HG02571 (cell line): ENCODE measurements around the gene MRM2.

ENCODE experiments used
- ATAC-seq: cut with Tn5 transposase; IDR thresholded peaks from one replicate; pipeline ENCODE4 v1.9.1; 2021; ENCODE audit warnings: mild to moderate bottlenecking, moderate library complexity; ENCODE audit not compliant: unreplicated experiment

The MRM2 gene

GRCh38 chr7:2193575-2194305, 48.3 kb downstream of the MRM2 start:
- no peak for ATAC-seq

- ATAC-seq: no peak
These were observed 49.0 kb downstream of the MRM2 start for GRCh38 chr7:2192831-2193534.

- no peak for ATAC-seq
These were observed 51.0 kb downstream of the MRM2 start for GRCh38 chr7:2191016-2191415.

GRCh38 chr7:2190531-2190930, 51.5 kb downstream of the MRM2 start:
- ATAC-seq: no peak

- no peak for ATAC-seq
These were observed 55.8 kb downstream of the MRM2 start for GRCh38 chr7:2186166-2186565.

- ATAC-seq: no peak
These were observed 56.3 kb downstream of the MRM2 start for GRCh38 chr7:2185715-2186114.
